Fibroblast of lung (primary cell): ENCODE results near the gene SGSH. TPM values are rescaled to one million over a fixed set of nuclear protein-coding genes. Genes with fewer than 3 reads are reported as not detected.

Source experiments
- DNase-seq, 2 donors: peaks; one replicate each; pipeline versions ENCODE4 v3.0.0 to v3.0.0-alpha.2; 2010; ENCODE audit warnings: low read depth in 2 of 2
- H2AFZ ChIP-seq: 2 replicates; pipeline ENCODE4 v1.5.1; 2012; ENCODE audit warnings: low read length, control low read depth, inconsistent platforms
- H3K27ac ChIP-seq: 2 replicates; pipeline ENCODE4 v1.5.1; 2011; ENCODE audit warnings: low read length, control low read depth; ENCODE audit not compliant: insufficient read depth
- H3K27me3 ChIP-seq: 2 replicates; pipeline ENCODE4 v1.5.1; 2011; ENCODE audit warnings: mild to moderate bottlenecking, low read length; ENCODE audit not compliant: control insufficient read depth, insufficient read depth
- H3K36me3 ChIP-seq: 2 replicates; pipeline ENCODE4 v1.5.1; 2011; ENCODE audit warnings: low read length; ENCODE audit not compliant: control insufficient read depth, insufficient read depth
- H3K4me1 ChIP-seq: 2 replicates; pipeline ENCODE4 v1.5.1; 2011; ENCODE audit warnings: low read length; ENCODE audit not compliant: control insufficient read depth, insufficient read depth; ENCODE audit errors: extremely low read depth
- H3K4me2 ChIP-seq: 2 replicates; pipeline ENCODE4 v1.5.1; 2011; ENCODE audit warnings: low read length, control low read depth; ENCODE audit not compliant: insufficient read depth; ENCODE audit errors: extremely low read depth
- H3K4me3 ChIP-seq, 4 experiments: fragments of 200-600 bp in 1 of 4; sonication (generic) in 1 of 4; replicated peaks in 1 of 4; 2 replicates each; pipeline ENCODE4 v1.5.1; 2011 to 2016; ENCODE audit warnings: low read length in 4 of 4, low read depth in 3 of 4, mild to moderate bottlenecking in 3 of 4, control low read depth in 2 of 4, inconsistent platforms in 1 of 4, mixed read lengths in 1 of 4; ENCODE audit not compliant: insufficient read depth in 1 of 4; ENCODE audit errors: control extremely low read depth in 1 of 4
- H3K79me2 ChIP-seq: 2 replicates; pipeline ENCODE4 v1.5.1; 2012; ENCODE audit warnings: mild to moderate bottlenecking, low read length, inconsistent platforms; ENCODE audit not compliant: control insufficient read depth, insufficient read depth
- H3K9ac ChIP-seq: 2 replicates; pipeline ENCODE4 v1.5.1; 2011; ENCODE audit warnings: mild to moderate bottlenecking, low read length, control low read depth; ENCODE audit not compliant: insufficient read depth
- H3K9me3 ChIP-seq: 2 replicates; pipeline ENCODE4 v1.5.1; 2012; ENCODE audit warnings: low read depth, low read length; ENCODE audit not compliant: control insufficient read depth, insufficient read depth
- H4K20me1 ChIP-seq: 2 replicates; pipeline ENCODE4 v1.5.1; 2011; ENCODE audit warnings: low read length; ENCODE audit not compliant: control insufficient read depth, insufficient read depth; ENCODE audit errors: extremely low read depth
- CTCF ChIP-seq, 2 donors: IDR thresholded peaks in 1 of 2; conservative IDR thresholded peaks in 1 of 2; 1 replicate in 1 of 2; 2 replicates in 1 of 2; pipeline ENCODE4 v1.5.1; 2011 to 2012; ENCODE audit warnings: low read length in 2 of 2, control low read depth in 1 of 2, inconsistent platforms in 1 of 2, low read depth in 1 of 2, mild to moderate bottlenecking in 1 of 2
- EZH2 ChIP-seq: IDR thresholded peaks from 2 replicates; pipeline ENCODE4 v1.5.1; 2012; ENCODE audit warnings: low read length, control low read depth, mild to moderate bottlenecking; ENCODE audit errors: missing control alignments
- polyA plus RNA-seq, 2 donors: library from polyadenylated mRNA; depleted of rRNA in 1 of 2; stranded (reverse) in 1 of 2; unstranded in 1 of 2; fragments of >200 nt; gene quantifications; 2 replicates each; pipeline ENCODE4 v1.2.1, GENCODE V29; 2011 to 2012; ENCODE audit warnings: missing spikeins in 1 of 2
- total RNA-seq: library from RNA; depleted of rRNA; stranded (reverse); fragments of >200 nt; gene quantifications from 2 replicates; pipeline ENCODE4 v1.2.1, GENCODE V29; 2014

Gene SGSH
- total and polyA plus RNA-seq, 2 donors (not counting 1 experiment from before 2014, with no cell fraction given): 26.9 to 57.2 TPM

- H3K27me3 ChIP-seq: peaks cover 4% of the 10 kb centered on the region
- H4K20me1 ChIP-seq: no peaks in the 10 kb centered on the region
- no peak overlapping the region for H3K9ac ChIP-seq
- TF ChIP-seq EZH2: no peak
- no peak for TF ChIP-seq CTCF (conservative IDR thresholded peaks at IDR 0.05 in 1 of 2, IDR thresholded peaks at IDR 0.05 in 1 of 2; ENCODE audit: low read depth in 1 of 2, low read length in 2 of 2)
- no peaks in the 10 kb centered on the region for H3K36me3 ChIP-seq
- no peaks in the 10 kb centered on the region for H3K79me2 ChIP-seq
- H2AFZ ChIP-seq: no peak overlapping the region
- no peak overlapping the region for H3K4me3 ChIP-seq
- no peak overlapping the region for H3K4me2 ChIP-seq
- H3K27ac ChIP-seq: no peak overlapping the region
- no peaks in the 10 kb centered on the region for H3K4me1 ChIP-seq
- no peaks in the 10 kb centered on the region for H3K9me3 ChIP-seq
- DNase-seq: no peak
These were observed 56.8 kb downstream of the SGSH start for GRCh38 chr17:80163336-80163735.

- no peak for DNase-seq
- Histone ChIP-seq H3K4me3 (no peak overlapping the region), H3K4me1 (no peaks in the 10 kb centered on the region), H3K27me3 (peaks cover 4% of the 10 kb centered on the region), H3K36me3 (no peaks in the 10 kb centered on the region), H4K20me1 (no peaks in the 10 kb centered on the region), H2AFZ (no peak overlapping the region), H3K4me2 (no peak overlapping the region), H3K9me3 (no peaks in the 10 kb centered on the region), H3K27ac (no peak overlapping the region), H3K9ac (no peak overlapping the region), H3K79me2 (no peaks in the 10 kb centered on the region)
- TF ChIP-seq CTCF (conservative IDR thresholded peaks at IDR 0.05 in 1 of 2, IDR thresholded peaks at IDR 0.05 in 1 of 2; ENCODE audit: low read depth in 1 of 2, low read length in 2 of 2): no peak
- no peak for TF ChIP-seq EZH2
These were observed 59.6 kb downstream of the SGSH start for GRCh38 chr17:80160536-80160935.

Other genes starting within 250 kb of the SGSH start
- 26.2 and 30.4 TPM in 2 replicates for gene TBC1D16, start 184.5 kb downstream of the SGSH start, total RNA-seq
- gene TBC1D16, start 184.5 kb downstream of the SGSH start, polyA plus RNA-seq: 8.3 and 10.2 TPM in 2 replicates
- gene CCDC40, start 183.7 kb downstream of the SGSH start, total RNA-seq: 1.5 and 2.1 TPM in 2 replicates
- gene CCDC40, start 183.7 kb downstream of the SGSH start, polyA plus RNA-seq: 0.53 and 0.96 TPM in 2 replicates
- 20.3 and 25.6 TPM in 2 replicates for gene GAA, start 118.8 kb downstream of the SGSH start, total RNA-seq
- gene GAA, start 118.8 kb downstream of the SGSH start, polyA plus RNA-seq: 4.9 and 6.4 TPM in 2 replicates
- gene EIF4A3, start 73.2 kb downstream of the SGSH start, total RNA-seq: 73.2 and 85.0 TPM in 2 replicates
- gene EIF4A3, start 73.2 kb downstream of the SGSH start, polyA plus RNA-seq: 110 and 143 TPM in 2 replicates
- gene CARD14, start 50.3 kb downstream of the SGSH start, total RNA-seq: 0.17 and 0.26 TPM in 2 replicates
- gene CARD14, start 50.3 kb downstream of the SGSH start, polyA plus RNA-seq: 0.06 TPM in 1 of 2 replicates, not detected in the other
- 8.2 and 19.3 TPM in 2 replicates for gene SLC26A11, start 94 bp upstream of the SGSH start, total RNA-seq
- 5.8 and 6.5 TPM in 2 replicates for gene SLC26A11, start 94 bp upstream of the SGSH start, polyA plus RNA-seq
- 130 and 245 TPM in 2 replicates for gene RNF213, start 40.5 kb upstream of the SGSH start, total RNA-seq
- 36.8 and 56.2 TPM in 2 replicates for gene RNF213, start 40.5 kb upstream of the SGSH start, polyA plus RNA-seq
- gene ENDOV, start 194.8 kb upstream of the SGSH start, total RNA-seq: 25.4 and 28.7 TPM in 2 replicates
- 10.1 and 13.1 TPM in 2 replicates for gene ENDOV, start 194.8 kb upstream of the SGSH start, polyA plus RNA-seq